Measurements from ENCODE around the gene TMEM222. TPM values are rescaled to one million over a fixed set of nuclear protein-coding genes. Genes with fewer than 3 reads are reported as not detected.

TMEM222 gene
- total RNA-seq, 1 donor from 2014 or later: 7.4 TPM

GRCh38 chr1:27331426-27331825 is 9.5 kb downstream of the TMEM222 start:
- Histone ChIP-seq H3K4me2 (no peak overlapping the region), H3K4me3 (no peak overlapping the region), H3F3A (ENCODE audit: low read depth) (peaks cover 8% of the 10 kb centered on the region), H3K36me3 (no peaks in the 10 kb centered on the region), H3K9ac (no peak overlapping the region), H2AFZ (replicated peaks) (no peak overlapping the region), H3K9me3 (ENCODE audit: low read depth) (no peaks in the 10 kb centered on the region), H4K20me1 (ENCODE audit: low read depth) (peaks cover 14% of the 10 kb centered on the region), H3K79me2 (ENCODE audit: low read depth) (peaks cover 36% of the 10 kb centered on the region), H3K4me1 (no peaks in the 10 kb centered on the region), H3K27me3 (no peaks in the 10 kb centered on the region), H3K27ac (no peak overlapping the region)
- Mint-ChIP-seq H3K36me3 (peaks cover 14% of the 10 kb centered on the region), H3K4me1 (peaks cover 8% of the 10 kb centered on the region), H3K27me3 (ENCODE audit: insufficient read depth, low read depth) (peaks cover 2% of the 10 kb centered on the region), H3K27ac (no peak overlapping the region), H3K4me3 (no peak overlapping the region), H3K9me3 (no peaks in the 10 kb centered on the region)
- TF ChIP-seq EZH2phosphoT487 (IDR thresholded peaks at IDR 0.05): no peak
- TF ChIP-seq EZH2 (IDR thresholded peaks at IDR 0.05): no peak
- TF ChIP-seq CTCF (IDR thresholded peaks at IDR 0.05): no peak
- no peak for DNase-seq (ENCODE audit: low spot score)

GRCh38 chr1:27331922-27332321 is 10.0 kb downstream of the TMEM222 start:
- H2AFZ ChIP-seq (replicated peaks): no peak overlapping the region
- no peak overlapping the region for H3K27ac ChIP-seq
- no peak overlapping the region for H3K27ac Mint-ChIP-seq
- no peak overlapping the region for H3K9ac ChIP-seq
- peaks cover 8% of the 10 kb centered on the region for H3F3A ChIP-seq (ENCODE audit: low read depth)
- no peak for DNase-seq (ENCODE audit: low spot score)
- H3K4me2 ChIP-seq: no peak overlapping the region
- H3K27me3 ChIP-seq: no peaks in the 10 kb centered on the region
- H3K4me3 Mint-ChIP-seq: no peak overlapping the region
- peaks cover 16% of the 10 kb centered on the region for H3K36me3 Mint-ChIP-seq
- H3K4me1 Mint-ChIP-seq: peaks cover 5% of the 10 kb centered on the region
- H3K27me3 Mint-ChIP-seq (ENCODE audit: insufficient read depth, low read depth): peaks cover 2% of the 10 kb centered on the region
- H3K4me1 ChIP-seq: no peaks in the 10 kb centered on the region
- no peak for TF ChIP-seq EZH2 (IDR thresholded peaks at IDR 0.05)
- TF ChIP-seq EZH2phosphoT487 (IDR thresholded peaks at IDR 0.05): no peak
- no peak for TF ChIP-seq CTCF (IDR thresholded peaks at IDR 0.05)
- H3K36me3 ChIP-seq: no peaks in the 10 kb centered on the region
- no peaks in the 10 kb centered on the region for H3K9me3 Mint-ChIP-seq
- H3K79me2 ChIP-seq (ENCODE audit: low read depth): peaks cover 31% of the 10 kb centered on the region
- no peak overlapping the region for H3K4me3 ChIP-seq
- peaks cover 14% of the 10 kb centered on the region for H4K20me1 ChIP-seq (ENCODE audit: low read depth)
- H3K9me3 ChIP-seq (ENCODE audit: low read depth): no peaks in the 10 kb centered on the region

GRCh38 chr1:27332536-27333281 is 10.7 kb downstream of the TMEM222 start:
- no peak overlapping the region for H2AFZ ChIP-seq (replicated peaks)
- no peak overlapping the region for H3K27ac ChIP-seq
- no peak overlapping the region for H3K9ac ChIP-seq
- DNase-seq (ENCODE audit: low spot score): peak; percentile 79
- no peaks in the 10 kb centered on the region for H3K9me3 ChIP-seq (ENCODE audit: low read depth)
- H3K4me3 ChIP-seq: no peak overlapping the region
- no peaks in the 10 kb centered on the region for H3K9me3 Mint-ChIP-seq
- H3K27me3 Mint-ChIP-seq (ENCODE audit: insufficient read depth, low read depth): peaks cover 2% of the 10 kb centered on the region
- H3K27me3 ChIP-seq: no peaks in the 10 kb centered on the region
- no peaks in the 10 kb centered on the region for H3K4me1 ChIP-seq
- no peak overlapping the region for H3K27ac Mint-ChIP-seq
- H3K4me3 Mint-ChIP-seq: no peak overlapping the region
- H3K79me2 ChIP-seq (ENCODE audit: low read depth): peaks cover 23% of the 10 kb centered on the region
- peaks cover 3% of the 10 kb centered on the region for H3K4me1 Mint-ChIP-seq
- H3K36me3 ChIP-seq: no peaks in the 10 kb centered on the region
- H3F3A ChIP-seq (ENCODE audit: low read depth): peaks cover 8% of the 10 kb centered on the region
- H3K4me2 ChIP-seq: no peak overlapping the region
- H3K36me3 Mint-ChIP-seq: peaks cover 14% of the 10 kb centered on the region
- H4K20me1 ChIP-seq (ENCODE audit: low read depth): peaks cover 14% of the 10 kb centered on the region
- TF ChIP-seq EZH2 (IDR thresholded peaks at IDR 0.05): no peak
- no peak for TF ChIP-seq EZH2phosphoT487 (IDR thresholded peaks at IDR 0.05)
- peak; percentile 90 for TF ChIP-seq CTCF (IDR thresholded peaks at IDR 0.05)
